Karpas-422 (cell line): ENCODE measurements around the gene PDLIM4. TPM values are rescaled to one million over a fixed set of nuclear protein-coding genes. Genes with fewer than 3 reads are reported as not detected.

Experiments used
- DNase-seq: peaks from one replicate; pipeline ENCODE4 v3.0.0-alpha.2; 2015
- H2AFZ ChIP-seq: fragments of 200-600 bp; sonication (generic); 2 replicates; pipeline ENCODE4 v1.6.1; 2014; ENCODE audit warnings: antibody characterized with exemption, low read length, mixed read lengths
- H3K27ac ChIP-seq: fragments of 200-600 bp; sonication (generic); 2 replicates; pipeline ENCODE4 v1.5.1; 2014; ENCODE audit warnings: mild to moderate bottlenecking, low read length, moderate library complexity
- H3K27me3 ChIP-seq: fragments of 200-600 bp; sonication (generic); 2 replicates; pipeline ENCODE4 v1.6.1; 2014; ENCODE audit warnings: low read length, mixed read lengths
- H3K36me3 ChIP-seq: fragments of 200-600 bp; sonication (generic); 2 replicates; pipeline ENCODE4 v1.6.1; 2014; ENCODE audit warnings: low read length, mixed read lengths; ENCODE audit not compliant: insufficient read depth
- H3K4me1 ChIP-seq: fragments of 200-600 bp; sonication (generic); 2 replicates; pipeline ENCODE4 v1.6.1; 2014; ENCODE audit warnings: mild to moderate bottlenecking, low read length, mixed read lengths
- H3K4me2 ChIP-seq: fragments of 200-600 bp; sonication (generic); 2 replicates; pipeline ENCODE4 v1.6.1; 2014; ENCODE audit warnings: low read length, low read depth, mild to moderate bottlenecking; ENCODE audit not compliant: poor library complexity, severe bottlenecking
- H3K4me3 ChIP-seq: fragments of 200-600 bp; sonication (generic); 2 replicates; pipeline ENCODE4 v1.5.1; 2014; ENCODE audit warnings: mild to moderate bottlenecking, antibody characterized with exemption, low read length, mixed read lengths
- H3K79me2 ChIP-seq: fragments of 200-600 bp; sonication (generic); 2 replicates; pipeline ENCODE4 v1.6.1; 2014; ENCODE audit warnings: mild to moderate bottlenecking, low read length, mixed read lengths
- H3K9ac ChIP-seq: fragments of 200-600 bp; sonication (generic); 2 replicates; pipeline ENCODE4 v1.6.0; 2014; ENCODE audit warnings: low read length
- H3K9me2 ChIP-seq: fragments of 200-600 bp; sonication (generic), shearing (Covaris generic); replicated peaks from 2 replicates; pipeline ENCODE4 v1.6.0; 2014; ENCODE audit warnings: mild to moderate bottlenecking, low read length, moderate library complexity; ENCODE audit not compliant: insufficient read depth
- H3K9me3 ChIP-seq: fragments of 300-700, 200-600 bp; sonication (generic); 2 replicates; pipeline ENCODE4 v1.6.1; 2014; ENCODE audit warnings: low read length, mixed read lengths
- H4K20me1 ChIP-seq: fragments of 200-600 bp; sonication (generic); 2 replicates; pipeline ENCODE4 v1.6.1; 2014; ENCODE audit warnings: mild to moderate bottlenecking, antibody characterized with exemption, low read length, low read depth; ENCODE audit not compliant: insufficient read depth
- total RNA-seq: library from RNA; depleted of rRNA; stranded (reverse); fragments of >200 nt; shearing (Covaris generic); gene quantifications from 2 replicates; pipeline ENCODE4 v1.2.3, GENCODE V29; 2014; ENCODE audit warnings: low replicate concordance

The PDLIM4 gene
- total RNA-seq, 1 experiment from 2014 or later: not detected

DNA sequence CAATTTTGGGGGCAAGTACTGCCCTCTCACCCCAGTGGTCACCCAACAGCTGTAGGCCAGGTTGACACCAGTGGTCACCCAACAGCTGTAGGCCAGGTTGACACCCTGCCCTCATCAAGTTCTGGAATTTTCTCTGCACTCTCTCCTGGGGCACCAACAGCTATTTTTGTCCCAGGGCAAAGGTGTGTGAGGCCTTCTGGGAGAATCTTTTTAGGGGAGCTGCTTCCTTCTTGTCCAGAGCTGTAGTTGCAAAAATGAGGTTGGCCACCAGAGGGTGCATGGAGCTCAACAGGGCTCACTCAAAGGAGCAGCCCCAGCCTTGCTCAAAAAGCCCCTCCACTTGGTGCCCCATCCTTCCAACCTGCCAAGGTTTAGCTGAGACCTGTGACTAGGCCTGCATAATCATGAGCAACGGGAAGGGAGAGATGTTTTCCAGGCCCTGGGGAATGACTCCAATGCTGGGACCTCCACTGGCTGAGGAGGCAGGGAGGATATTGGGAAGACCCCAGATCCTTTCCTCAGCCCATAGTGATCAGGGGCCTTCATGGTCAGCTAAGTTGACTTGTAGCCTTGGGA, 19.2 kb upstream of the PDLIM4 start:
- Histone ChIP-seq H3K27me3 (no peaks in the 10 kb centered on the region), H3K4me2 (no peak overlapping the region), H3K27ac (no peak overlapping the region), H3K79me2 (no peaks in the 10 kb centered on the region), H3K9ac (no peak overlapping the region), H3K4me3 (no peak overlapping the region), H4K20me1 (no peaks in the 10 kb centered on the region), H3K4me1 (peaks cover 17% of the 10 kb centered on the region), H3K9me3 (no peaks in the 10 kb centered on the region), H2AFZ (no peak overlapping the region), H3K36me3 (no peaks in the 10 kb centered on the region), H3K9me2 (no peaks in the 10 kb centered on the region)
- peak; percentile 87 for DNase-seq

DNA sequence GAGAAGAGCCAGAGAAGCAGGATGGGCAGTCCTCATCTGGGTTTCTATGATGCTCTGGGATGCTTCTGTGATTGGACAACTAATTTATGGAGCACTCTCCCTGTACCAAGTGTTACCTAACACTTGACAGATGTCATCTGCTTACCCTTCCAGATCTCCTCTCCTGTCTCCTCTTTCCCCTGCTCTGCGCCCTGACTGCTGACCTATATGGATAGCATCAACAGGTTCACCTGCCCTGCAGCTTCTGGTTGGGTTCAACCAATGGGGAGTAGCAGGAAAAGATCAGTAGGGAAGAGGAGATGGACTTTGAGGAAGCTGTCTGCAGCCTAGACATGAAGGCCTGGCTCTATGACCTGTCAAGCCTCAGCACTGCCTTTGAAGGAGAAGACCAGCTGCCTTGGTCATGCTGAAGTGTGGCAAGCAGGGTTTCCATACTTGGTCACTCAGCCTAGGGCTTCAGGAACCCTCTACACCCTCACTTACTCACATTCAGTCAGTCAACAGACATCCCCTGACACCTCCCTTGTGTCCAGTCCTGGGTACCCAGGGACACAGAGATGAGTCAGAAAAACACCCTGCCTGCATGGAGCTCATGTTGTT, 18.5 kb upstream of the PDLIM4 start:
- no peaks in the 10 kb centered on the region for H3K79me2 ChIP-seq
- no peak overlapping the region for H3K9ac ChIP-seq
- no peak overlapping the region for H3K27ac ChIP-seq
- H3K9me3 ChIP-seq: no peaks in the 10 kb centered on the region
- H3K9me2 ChIP-seq: no peaks in the 10 kb centered on the region
- no peak overlapping the region for H3K4me2 ChIP-seq
- no peaks in the 10 kb centered on the region for H3K27me3 ChIP-seq
- H4K20me1 ChIP-seq: no peaks in the 10 kb centered on the region
- no peak overlapping the region for H3K4me3 ChIP-seq
- peaks cover 24% of the 10 kb centered on the region for H3K4me1 ChIP-seq
- H3K36me3 ChIP-seq: no peaks in the 10 kb centered on the region
- H2AFZ ChIP-seq: no peak overlapping the region
- DNase-seq: no peak

DNA sequence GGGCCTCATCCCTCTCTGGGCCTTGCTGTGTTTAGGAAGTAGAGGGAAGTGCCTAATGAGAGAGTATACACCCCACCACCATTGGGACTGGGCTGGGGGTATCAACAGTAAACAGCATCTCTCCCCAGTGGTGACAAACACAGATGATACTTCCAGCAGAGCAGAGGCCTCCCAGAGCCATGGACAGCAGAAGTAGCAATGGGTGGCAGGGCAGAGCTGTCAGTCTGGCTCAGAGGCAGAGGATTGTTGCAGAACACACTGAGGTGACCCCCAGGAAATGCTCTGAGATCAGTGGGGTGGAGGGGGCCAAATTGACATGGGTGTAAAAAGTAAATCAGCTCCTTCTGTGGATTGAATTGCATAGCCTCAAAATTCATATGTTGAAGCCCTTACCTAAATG, 17.7 kb upstream of the PDLIM4 start:
- no peak for DNase-seq

DNA sequence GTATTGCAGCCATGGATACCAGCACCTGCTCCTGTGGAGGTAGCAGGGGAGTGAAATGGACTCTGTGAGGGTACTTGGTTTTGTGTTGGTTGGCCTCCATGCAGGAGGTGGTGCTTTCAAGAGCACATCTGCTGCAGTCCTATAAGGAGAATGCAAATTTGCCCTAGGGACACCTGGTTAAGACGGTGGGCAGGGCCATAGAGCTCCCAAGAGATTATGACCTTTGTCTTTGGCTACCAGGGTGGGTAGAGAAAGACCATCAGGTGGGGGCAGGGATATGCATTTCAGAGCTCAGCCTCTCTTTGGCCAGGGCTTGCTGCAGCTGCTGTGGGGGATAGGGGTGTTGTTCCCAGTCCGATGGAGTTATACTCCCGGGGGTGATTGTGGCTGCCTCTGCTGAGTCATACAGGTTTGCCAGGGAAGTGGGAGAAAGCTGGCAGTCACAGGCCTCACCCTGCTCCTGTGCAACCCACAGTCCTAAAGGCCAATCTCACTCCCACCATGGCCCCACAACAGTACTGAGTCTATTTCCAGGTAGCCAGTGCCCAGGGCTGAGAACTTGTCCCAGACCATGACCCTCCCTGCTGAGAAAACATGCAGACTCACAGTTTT, 14.0 kb upstream of the PDLIM4 start:
- Histone ChIP-seq H4K20me1 (no peaks in the 10 kb centered on the region), H2AFZ (no peak overlapping the region), H3K36me3 (no peaks in the 10 kb centered on the region; the same call in 1 of the 2 replicates), H3K27ac (no peak overlapping the region), H3K9me3 (peaks cover 16% of the 10 kb centered on the region), H3K4me2 (no peak overlapping the region), H3K9ac (no peak overlapping the region), H3K4me3 (no peak overlapping the region), H3K79me2 (no peaks in the 10 kb centered on the region), H3K9me2 (no peaks in the 10 kb centered on the region), H3K4me1 (peaks cover 13% of the 10 kb centered on the region), H3K27me3 (peaks cover 4% of the 10 kb centered on the region; the same call in 1 of the 2 replicates)
- no peak for DNase-seq

More for the DNA sequence above, 17.7 kb upstream of the PDLIM4 start:
- H3K9me2 ChIP-seq: no peaks in the 10 kb centered on the region
- peaks cover 4% of the 10 kb centered on the region; the same call in 1 of the 2 replicates for H3K27me3 ChIP-seq
- no peak overlapping the region for H3K9ac ChIP-seq
- H3K4me1 ChIP-seq: peaks cover 24% of the 10 kb centered on the region
- no peaks in the 10 kb centered on the region for H4K20me1 ChIP-seq
- H3K79me2 ChIP-seq: no peaks in the 10 kb centered on the region
- H3K27ac ChIP-seq: no peak overlapping the region
- H3K9me3 ChIP-seq: peaks cover 3% of the 10 kb centered on the region; the same call in 1 of the 2 replicates
- no peak overlapping the region for H3K4me2 ChIP-seq
- H2AFZ ChIP-seq: no peak overlapping the region
- H3K4me3 ChIP-seq: no peak overlapping the region
- H3K36me3 ChIP-seq: no peaks in the 10 kb centered on the region; the same call in 1 of the 2 replicates

DNA sequence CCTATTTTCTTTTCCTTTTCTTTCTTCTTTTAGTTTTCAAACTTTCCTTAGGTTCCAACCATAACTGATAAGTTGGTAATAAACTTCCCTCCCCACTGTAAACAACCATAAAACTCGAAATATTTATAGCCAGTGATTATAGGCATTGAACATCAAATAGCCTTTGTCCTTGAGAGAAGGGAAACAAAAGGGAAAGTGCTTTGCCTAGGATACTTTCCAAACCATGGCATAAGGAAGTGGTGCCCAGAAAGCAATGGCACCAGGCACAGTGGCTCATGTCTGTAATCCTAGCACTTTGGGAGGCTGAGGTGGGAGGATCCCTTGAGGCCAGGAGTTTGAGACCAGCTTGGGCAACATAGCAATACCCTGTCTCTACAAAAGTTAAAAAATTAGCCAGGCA, 11.9 kb upstream of the PDLIM4 start:
- Histone ChIP-seq H3K4me3 (no peak overlapping the region), H3K79me2 (no peaks in the 10 kb centered on the region), H3K9me2 (no peaks in the 10 kb centered on the region), H3K27ac (no peak overlapping the region), H3K9ac (no peak overlapping the region), H3K36me3 (no peaks in the 10 kb centered on the region; the same call in 1 of the 2 replicates), H3K4me2 (no peak overlapping the region), H3K27me3 (peaks cover 4% of the 10 kb centered on the region; the same call in 1 of the 2 replicates), H2AFZ (no peak overlapping the region), H3K9me3 (peaks cover 16% of the 10 kb centered on the region), H4K20me1 (no peaks in the 10 kb centered on the region), H3K4me1 (peaks cover 13% of the 10 kb centered on the region)
- DNase-seq: no peak

DNA sequence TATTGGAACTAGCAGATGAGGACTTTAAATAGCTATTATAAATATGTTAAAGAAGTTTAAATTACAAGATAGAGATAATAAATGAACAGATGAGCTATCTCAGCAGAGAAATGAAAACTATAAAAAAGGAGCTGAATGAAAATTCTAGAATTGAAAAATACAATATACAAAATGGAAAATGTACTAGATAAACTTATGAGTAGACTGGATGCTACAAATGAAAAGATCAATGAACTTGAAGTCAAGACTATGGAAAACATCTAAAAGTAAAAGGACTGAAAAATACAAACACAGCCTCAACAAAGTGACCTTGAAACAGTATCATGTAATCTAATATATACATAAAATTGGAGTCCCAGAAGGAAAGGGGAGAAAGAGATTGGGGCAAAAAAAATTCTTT, 10.7 kb upstream of the PDLIM4 start:
- Histone ChIP-seq H3K36me3 (no peaks in the 10 kb centered on the region; the same call in 1 of the 2 replicates), H3K27me3 (peaks cover 4% of the 10 kb centered on the region; the same call in 1 of the 2 replicates), H3K4me1 (peaks cover 13% of the 10 kb centered on the region), H3K9ac (no peak overlapping the region), H3K9me2 (no peaks in the 10 kb centered on the region), H3K79me2 (no peaks in the 10 kb centered on the region), H4K20me1 (no peaks in the 10 kb centered on the region), H3K4me2 (no peak overlapping the region), H3K9me3 (peaks cover 16% of the 10 kb centered on the region), H3K4me3 (no peak overlapping the region), H3K27ac (no peak overlapping the region), H2AFZ (no peak overlapping the region)
- no peak for DNase-seq

DNA sequence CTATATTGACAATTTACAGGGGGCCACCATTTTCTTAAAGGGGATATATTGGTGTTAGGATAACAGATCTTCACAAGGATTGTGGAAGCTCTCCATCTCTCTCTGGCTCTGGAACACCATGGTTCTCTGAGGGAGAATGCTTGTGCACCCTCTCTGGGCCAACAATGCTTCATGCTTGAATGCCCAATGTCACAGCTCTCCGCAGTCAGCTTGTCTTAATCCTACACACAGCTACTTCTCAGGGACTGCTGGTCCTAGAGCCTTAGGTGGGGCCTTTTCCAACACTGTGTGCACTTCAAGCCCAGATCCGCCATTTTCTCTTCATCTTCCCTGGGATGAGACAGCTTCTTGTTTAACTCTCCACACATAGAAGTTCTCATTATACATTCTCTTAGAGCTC, 6.9 kb upstream of the PDLIM4 start:
- no peaks in the 10 kb centered on the region for H3K4me1 ChIP-seq
- H3K4me3 ChIP-seq: no peak overlapping the region
- no peaks in the 10 kb centered on the region; the same call in 1 of the 2 replicates for H3K27me3 ChIP-seq
- no peaks in the 10 kb centered on the region for H3K9me2 ChIP-seq
- H2AFZ ChIP-seq: no peak overlapping the region
- no peak overlapping the region for H3K9ac ChIP-seq
- no peaks in the 10 kb centered on the region for H3K79me2 ChIP-seq
- H3K4me2 ChIP-seq: no peak overlapping the region
- H4K20me1 ChIP-seq: no peaks in the 10 kb centered on the region
- no peak for DNase-seq
- no peaks in the 10 kb centered on the region for H3K36me3 ChIP-seq
- H3K9me3 ChIP-seq: peaks cover 12% of the 10 kb centered on the region
- H3K27ac ChIP-seq: no peak overlapping the region

DNA sequence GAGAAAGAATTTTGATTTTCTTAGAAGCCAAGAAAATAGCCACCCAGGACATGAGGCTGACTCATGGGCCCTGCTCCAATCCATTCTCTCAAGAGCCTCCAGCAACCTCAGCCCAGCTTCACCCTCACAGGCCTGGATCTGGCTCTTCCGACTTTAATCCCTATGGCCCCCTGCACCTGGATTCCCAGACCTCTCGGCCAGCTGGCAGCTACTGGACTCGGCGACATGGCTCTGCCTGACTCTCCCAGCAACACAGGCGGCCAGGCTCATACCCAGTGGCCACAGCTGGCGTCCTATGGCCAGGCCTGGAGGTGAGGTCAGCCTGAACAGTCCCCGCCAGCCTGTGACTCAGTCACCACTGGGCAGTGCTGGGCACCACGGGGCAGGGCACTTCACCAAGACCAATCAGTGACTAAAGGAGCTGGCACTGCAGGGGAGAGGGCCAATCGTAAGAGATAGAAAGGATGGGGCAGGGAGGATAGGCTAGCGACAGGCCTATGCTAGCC, 6.2 kb upstream of the PDLIM4 start:
- Histone ChIP-seq H4K20me1 (no peaks in the 10 kb centered on the region), H3K4me2 (no peak overlapping the region), H3K27ac (no peak overlapping the region), H3K79me2 (no peaks in the 10 kb centered on the region), H3K9ac (no peak overlapping the region), H3K4me1 (no peaks in the 10 kb centered on the region), H2AFZ (no peak overlapping the region), H3K9me3 (peaks cover 7% of the 10 kb centered on the region), H3K9me2 (no peaks in the 10 kb centered on the region), H3K36me3 (no peaks in the 10 kb centered on the region), H3K27me3 (no peaks in the 10 kb centered on the region; the same call in 1 of the 2 replicates), H3K4me3 (no peak overlapping the region)
- no peak for DNase-seq
